IMR-90 (cell line): ENCODE measurements around the gene RUFY2. TPM values are rescaled to one million over a fixed set of nuclear protein-coding genes. Genes with fewer than 3 reads are reported as not detected.

Source experiments
- ATAC-seq: fragments of 200-7000 bp; cut with Tn5 transposase; 2 replicates; pipeline ENCODE4 v1.9.1; 2020; ENCODE audit warnings: low read depth, mild to moderate bottlenecking, moderate library complexity
- BruUV-seq: library from RNA; stranded (reverse); fragments of 400-500 nt; replicated peaks from 2 replicates; lab custom pipeline; 2021; lab: Mats Ljungman, UMichigan
- CTCF ChIA-PET: fragments of 300-600 bp; formaldehyde crosslinking; extraction: SDS; loops from one replicate; lab custom pipeline; 2021; ENCODE audit warnings: antibody characterized with exemption; lab: Yijun Ruan, JAX
- POLR2A ChIA-PET: fragments of 300-600 bp; sonication (Branson Sonifier 250); formaldehyde crosslinking; loops from one replicate; lab custom pipeline; 2022; ENCODE audit warnings: antibody characterized with exemption; ENCODE audit not compliant: unreplicated experiment; lab: Charles Lee
- DNase-seq: peaks from one replicate; pipeline ENCODE4 v3.0.0; 2013
- H2AFZ ChIP-seq: replicated peaks from 2 replicates; pipeline ENCODE3; 2013; ENCODE audit warnings: low read length, mild to moderate bottlenecking; ENCODE audit not compliant: poor library complexity
- H2AK5ac ChIP-seq: 2 replicates; pipeline ENCODE4 v1.6.1; 2013; ENCODE audit warnings: low read depth, low read length, inconsistent platforms
- H2AK9ac ChIP-seq: replicated peaks from 2 replicates; pipeline ENCODE3; 2013; ENCODE audit warnings: mild to moderate bottlenecking, low read depth, low read length, moderate library complexity; ENCODE audit not compliant: poor library complexity
- H2BK120ac ChIP-seq: 2 replicates; pipeline ENCODE4 v1.6.1; 2013; ENCODE audit warnings: low read depth, low read length, inconsistent platforms
- H2BK15ac ChIP-seq: 3 replicates; pipeline ENCODE4 v1.6.1; 2013; ENCODE audit warnings: low read depth, low read length, inconsistent platforms
- H2BK20ac ChIP-seq: 2 replicates; pipeline ENCODE4 v1.6.1; 2013; ENCODE audit warnings: low read depth, mild to moderate bottlenecking, inconsistent platforms, low read length, moderate library complexity
- H2BK5ac ChIP-seq: 2 replicates; pipeline ENCODE4 v1.6.1; 2013; ENCODE audit warnings: mild to moderate bottlenecking, low read depth, low read length, inconsistent platforms; ENCODE audit not compliant: poor library complexity, severe bottlenecking
- H3K14ac ChIP-seq: replicated peaks from 2 replicates; pipeline ENCODE4 v1.6.1; 2013; ENCODE audit warnings: low read depth, low read length, inconsistent platforms
- H3K18ac ChIP-seq: 2 replicates; pipeline ENCODE4 v1.6.1; 2013; ENCODE audit warnings: low read depth, low read length, control low read depth
- H3K23ac ChIP-seq: 2 replicates; pipeline ENCODE4 v1.6.1; 2013; ENCODE audit warnings: low read depth, low read length, inconsistent platforms
- H3K27ac ChIP-seq: 2 replicates; pipeline ENCODE4 v1.5.1; 2013; ENCODE audit warnings: mild to moderate bottlenecking, control low read depth, low read length; ENCODE audit not compliant: insufficient read depth
- H3K27me3 ChIP-seq: 2 replicates; pipeline ENCODE4 v1.6.1; 2013; ENCODE audit warnings: low read length; ENCODE audit not compliant: control insufficient read depth, insufficient read depth
- H3K36me3 ChIP-seq: 2 replicates; pipeline ENCODE4 v1.6.1; 2013; ENCODE audit warnings: low read length, mixed read lengths; ENCODE audit not compliant: control insufficient read depth, insufficient read depth
- H3K4ac ChIP-seq: 2 replicates; pipeline ENCODE4 v1.6.1; 2013; ENCODE audit warnings: low read depth, low read length, inconsistent platforms
- H3K4me1 ChIP-seq: 2 replicates; pipeline ENCODE4 v1.6.1; 2013; ENCODE audit warnings: low read length, mixed read lengths; ENCODE audit not compliant: control insufficient read depth, insufficient read depth
- H3K4me2 ChIP-seq: 2 replicates; pipeline ENCODE4 v1.6.1; 2013; ENCODE audit warnings: low read depth, mild to moderate bottlenecking, control low read depth, low read length, moderate library complexity
- H3K4me3 ChIP-seq: 2 replicates; pipeline ENCODE4 v1.5.1; 2013; ENCODE audit warnings: low read depth, mild to moderate bottlenecking, control low read depth, low read length, moderate library complexity; ENCODE audit not compliant: insufficient read depth
- H3K56ac ChIP-seq: 2 replicates; pipeline ENCODE4 v1.6.1; 2013; ENCODE audit warnings: low read length, inconsistent platforms; ENCODE audit not compliant: insufficient read depth; ENCODE audit errors: extremely low read depth
- H3K79me1 ChIP-seq, 2 experiments: 2 replicates each; pipeline ENCODE4 v1.6.1; 2013; ENCODE audit warnings: low read length in 2 of 2, inconsistent platforms in 1 of 2, low read depth in 1 of 2
- H3K9ac ChIP-seq: 2 replicates; pipeline ENCODE4 v1.6.1; 2013; ENCODE audit warnings: low read depth, low read length, control low read depth
- H3K9me1 ChIP-seq: 2 replicates; pipeline ENCODE4 v1.6.1; 2013; ENCODE audit warnings: low read length, inconsistent platforms; ENCODE audit not compliant: insufficient read depth
- H3K9me3 ChIP-seq: 2 replicates; pipeline ENCODE4 v1.6.1; 2013; ENCODE audit warnings: low read length; ENCODE audit not compliant: control insufficient read depth, insufficient read depth
- H4K20me1 ChIP-seq: 2 replicates; pipeline ENCODE4 v1.6.1; 2013; ENCODE audit warnings: low read length, inconsistent platforms; ENCODE audit not compliant: insufficient read depth
- H4K5ac ChIP-seq: 2 replicates; pipeline ENCODE4 v1.6.1; 2013; ENCODE audit warnings: mild to moderate bottlenecking, low read depth, low read length, control low read depth
- H4K8ac ChIP-seq, 2 experiments: 2 replicates each; pipeline ENCODE4 v1.6.1; 2013; ENCODE audit warnings: low read depth in 2 of 2, low read length in 2 of 2, control low read depth in 1 of 2, inconsistent platforms in 1 of 2
- H4K91ac ChIP-seq: 2 replicates; pipeline ENCODE4 v1.6.1; 2013; ENCODE audit warnings: low read depth, low read length, inconsistent platforms; ENCODE audit not compliant: insufficient read depth
- CEBPB ChIP-seq: IDR thresholded peaks from 2 replicates; pipeline ENCODE4 v1.6.1; 2012; ENCODE audit warnings: low read depth, low read length, improper control_type of control experiment
- CHD1 ChIP-seq: IDR thresholded peaks from 2 replicates; pipeline ENCODE4 v1.6.1; 2012; ENCODE audit warnings: low read depth, low read length, improper control_type of control experiment
- MAFK ChIP-seq: IDR thresholded peaks from 2 replicates; pipeline ENCODE4 v1.6.1; 2012; ENCODE audit warnings: low read depth, low read length, improper control_type of control experiment
- NFE2L2 ChIP-seq: fragments of 150-350 bp; IDR thresholded peaks from 2 replicates; pipeline ENCODE4 v1.6.1; 2016; ENCODE audit warnings: low read depth, mild to moderate bottlenecking, low read length
- POLR2A ChIP-seq: IDR thresholded peaks from 2 replicates; pipeline ENCODE4 v1.6.1; 2012; ENCODE audit warnings: mild to moderate bottlenecking, low read depth, low read length
- RCOR1 ChIP-seq: IDR thresholded peaks from 2 replicates; pipeline ENCODE4 v1.6.1; 2012; ENCODE audit warnings: mild to moderate bottlenecking, low read length, improper control_type of control experiment; ENCODE audit not compliant: insufficient replicate concordance
- SMC3 ChIP-seq: fragments of 150-350 bp; IDR thresholded peaks from 2 replicates; pipeline ENCODE4 v1.6.1; 2016; ENCODE audit warnings: low read depth, mild to moderate bottlenecking, antibody characterized with exemption, low read length, moderate library complexity
- WGBS, 2 experiments: methylation state at CpG; one replicate each; pipeline versions ENCODE4 v1.1.5 to v1.1.7; 2013; ENCODE audit warnings: missing lambda C conversion rate in 2 of 2; ENCODE audit not compliant: insufficient read length in 1 of 2; ENCODE audit errors: extremely low coverage in 2 of 2; 5-methylcytosine and 5-hydroxymethylcytosine counted together
- dilution Hi-C: fragments of 300-500 bp; cut with HindIII; formaldehyde crosslinking; loops from one replicate; pipeline ENCODE4 v1.14.3; 2018; ENCODE audit warnings: low sequenced_read_pairs; ENCODE audit not compliant: unreplicated experiment
- in situ Hi-C: fragments of 300-500 bp; cut with MboI; formaldehyde crosslinking; loops from 3 replicates; pipeline ENCODE4 v1.14.3; 2019; ENCODE audit warnings: low sequenced_read_pairs, inconsistent platforms, mixed read lengths
- intact Hi-C: fragments of 100-400 bp; cut with micrococcal nuclease; formaldehyde crosslinking; loops from 2 replicates; pipeline ENCODE4 v1.10.0; 2022
- polyA plus RNA-seq, 3 experiments: library from polyadenylated mRNA; depleted of rRNA; stranded (reverse); fragments of >200 nt; gene quantifications; 2 replicates each; pipeline ENCODE4 v1.2.3, GENCODE V29; 2012; ENCODE audit warnings: low replicate concordance in 1 of 3
- total RNA-seq: library from RNA; depleted of rRNA; stranded (reverse); fragments of >200 nt; gene quantifications from 2 replicates; pipeline ENCODE4 v1.2.3, GENCODE V29; 2012
- TF ChIP-seq, protein P1 (sequence below): conservative IDR thresholded peaks from 2 replicates; pipeline ENCODE4 v1.5.1; 2012; ENCODE audit warnings: mild to moderate bottlenecking, low read depth, low read length, improper control_type of control experiment
- TF ChIP-seq, protein P2 (sequence below): fragments of 150-350 bp; IDR thresholded peaks from 2 replicates; pipeline ENCODE4 v1.6.1; 2016; ENCODE audit warnings: low read depth, mild to moderate bottlenecking, low read length, moderate library complexity, borderline replicate concordance

RUFY2 gene
- total and polyA plus RNA-seq, 2 of the 4 experiments (the other 2 are of a cell fraction): 6.7 to 6.8 TPM

DNA sequence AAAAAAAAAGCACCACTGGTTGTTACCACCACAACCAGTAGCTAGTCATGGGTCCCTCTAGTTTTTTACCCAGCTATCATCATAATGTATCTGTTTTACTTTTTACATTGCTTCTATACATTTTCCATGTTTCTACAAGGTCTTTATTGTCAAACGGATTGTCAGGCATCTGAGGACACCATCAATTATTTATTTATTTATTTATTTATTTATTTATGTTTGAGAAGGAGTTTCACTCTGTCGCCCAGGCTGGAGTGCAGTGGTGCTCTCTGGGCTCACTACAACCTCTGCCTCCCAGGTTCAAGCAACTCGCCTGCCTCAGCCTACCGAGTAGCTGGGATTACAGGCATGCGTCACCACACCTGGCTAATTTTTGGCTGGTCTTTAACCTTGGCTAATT, 104.2 kb downstream of the RUFY2 start:
- no peak overlapping the region for H2AFZ ChIP-seq
- no peak overlapping the region for H4K5ac ChIP-seq
- H4K91ac ChIP-seq: no peak overlapping the region
- H3K9me3 ChIP-seq: no peaks in the 10 kb centered on the region
- no peaks in the 10 kb centered on the region for H3K36me3 ChIP-seq
- no peak overlapping the region for H2AK9ac ChIP-seq
- in situ Hi-C loops: loop anchor here (5.0 kb wide), 1 partner anchor 216 kb away; no protein-coding TSS in a partner anchor
- H3K4ac ChIP-seq: no peak overlapping the region
- H2BK5ac ChIP-seq: no peak overlapping the region
- no peak overlapping the region for H3K9ac ChIP-seq
- no peak overlapping the region for H2BK20ac ChIP-seq
- H4K20me1 ChIP-seq: no peaks in the 10 kb centered on the region
- no CpG with 5 or more reads among the region's 5 CpGs for WGBS, 2 experiments
- DNase-seq (no peak), ATAC-seq (no peak)
- BruUV-seq: no TSS peak
- no peak overlapping the region for H3K23ac ChIP-seq
- no peak overlapping the region for H2BK15ac ChIP-seq
- dilution Hi-C loops: no loop called here
- no peak overlapping the region for H3K4me2 ChIP-seq
- intact Hi-C loops: loop anchor here (1.0 kb wide), 3 partner anchors 91 to 448 kb away; no protein-coding TSS in a partner anchor
- no peak overlapping the region for H3K14ac ChIP-seq
- no peak overlapping the region for H3K56ac ChIP-seq
- H3K18ac ChIP-seq: no peak overlapping the region
- H2BK120ac ChIP-seq: no peak overlapping the region
- no peaks in the 10 kb centered on the region for H3K9me1 ChIP-seq
- POLR2A ChIA-PET: no interaction called here
- TF ChIP-seq CEBPB (no peak), SMC3 (no peak), MAFK (no peak), POLR2A (no peak), NFE2L2 (no peak), CHD1 (no peak), RCOR1 (no peak)
- TF ChIP-seq, protein P1, sequence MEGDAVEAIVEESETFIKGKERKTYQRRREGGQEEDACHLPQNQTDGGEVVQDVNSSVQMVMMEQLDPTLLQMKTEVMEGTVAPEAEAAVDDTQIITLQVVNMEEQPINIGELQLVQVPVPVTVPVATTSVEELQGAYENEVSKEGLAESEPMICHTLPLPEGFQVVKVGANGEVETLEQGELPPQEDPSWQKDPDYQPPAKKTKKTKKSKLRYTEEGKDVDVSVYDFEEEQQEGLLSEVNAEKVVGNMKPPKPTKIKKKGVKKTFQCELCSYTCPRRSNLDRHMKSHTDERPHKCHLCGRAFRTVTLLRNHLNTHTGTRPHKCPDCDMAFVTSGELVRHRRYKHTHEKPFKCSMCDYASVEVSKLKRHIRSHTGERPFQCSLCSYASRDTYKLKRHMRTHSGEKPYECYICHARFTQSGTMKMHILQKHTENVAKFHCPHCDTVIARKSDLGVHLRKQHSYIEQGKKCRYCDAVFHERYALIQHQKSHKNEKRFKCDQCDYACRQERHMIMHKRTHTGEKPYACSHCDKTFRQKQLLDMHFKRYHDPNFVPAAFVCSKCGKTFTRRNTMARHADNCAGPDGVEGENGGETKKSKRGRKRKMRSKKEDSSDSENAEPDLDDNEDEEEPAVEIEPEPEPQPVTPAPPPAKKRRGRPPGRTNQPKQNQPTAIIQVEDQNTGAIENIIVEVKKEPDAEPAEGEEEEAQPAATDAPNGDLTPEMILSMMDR: no peak
- TF ChIP-seq, protein P2, sequence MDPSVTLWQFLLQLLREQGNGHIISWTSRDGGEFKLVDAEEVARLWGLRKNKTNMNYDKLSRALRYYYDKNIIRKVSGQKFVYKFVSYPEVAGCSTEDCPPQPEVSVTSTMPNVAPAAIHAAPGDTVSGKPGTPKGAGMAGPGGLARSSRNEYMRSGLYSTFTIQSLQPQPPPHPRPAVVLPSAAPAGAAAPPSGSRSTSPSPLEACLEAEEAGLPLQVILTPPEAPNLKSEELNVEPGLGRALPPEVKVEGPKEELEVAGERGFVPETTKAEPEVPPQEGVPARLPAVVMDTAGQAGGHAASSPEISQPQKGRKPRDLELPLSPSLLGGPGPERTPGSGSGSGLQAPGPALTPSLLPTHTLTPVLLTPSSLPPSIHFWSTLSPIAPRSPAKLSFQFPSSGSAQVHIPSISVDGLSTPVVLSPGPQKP: no peak
- H2AK5ac ChIP-seq: no peak overlapping the region
- no peak overlapping the region for H4K8ac ChIP-seq
- H3K27me3 ChIP-seq: no peaks in the 10 kb centered on the region
- H3K4me3 ChIP-seq: no peak overlapping the region
- H3K27ac ChIP-seq: no peak overlapping the region
- no peaks in the 10 kb centered on the region for H3K79me1 ChIP-seq
- no peaks in the 10 kb centered on the region for H3K4me1 ChIP-seq
- CTCF ChIA-PET: interaction anchor here (0.6 to 3.4 kb wide), 7 partner anchors 23 to 501 kb away, joined by 3 to 28 read pairs (median 3); no protein-coding TSS in a partner anchor
